GM21737 (cell line): Measurements from ENCODE around the gene HOXC5.

Experiments used
- ATAC-seq: cut with Tn5 transposase; IDR thresholded peaks from one replicate; pipeline ENCODE4 v1.9.1; 2021; ENCODE audit warnings: mild to moderate bottlenecking, moderate library complexity; ENCODE audit not compliant: unreplicated experiment

The HOXC5 gene

DNA sequence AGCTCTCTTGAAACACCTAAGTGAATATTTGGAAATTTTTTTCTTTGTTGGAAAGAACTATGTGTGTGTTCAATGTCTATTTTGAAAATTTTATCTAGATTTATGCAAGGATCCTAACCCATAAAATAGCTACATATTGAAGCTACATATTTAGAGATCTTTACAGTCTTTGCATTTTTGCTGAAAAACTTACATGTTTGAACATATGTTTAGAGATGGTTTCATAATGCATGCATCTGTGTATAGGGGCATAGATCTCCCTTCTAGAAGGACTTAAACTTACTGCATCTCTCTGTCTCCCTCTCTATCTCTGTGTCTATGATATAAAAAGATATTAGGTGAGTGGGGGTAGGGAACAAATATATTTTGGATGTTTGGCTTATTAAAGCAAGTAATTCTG is 12.6 kb downstream of the HOXC5 start:
- no peak for ATAC-seq

DNA sequence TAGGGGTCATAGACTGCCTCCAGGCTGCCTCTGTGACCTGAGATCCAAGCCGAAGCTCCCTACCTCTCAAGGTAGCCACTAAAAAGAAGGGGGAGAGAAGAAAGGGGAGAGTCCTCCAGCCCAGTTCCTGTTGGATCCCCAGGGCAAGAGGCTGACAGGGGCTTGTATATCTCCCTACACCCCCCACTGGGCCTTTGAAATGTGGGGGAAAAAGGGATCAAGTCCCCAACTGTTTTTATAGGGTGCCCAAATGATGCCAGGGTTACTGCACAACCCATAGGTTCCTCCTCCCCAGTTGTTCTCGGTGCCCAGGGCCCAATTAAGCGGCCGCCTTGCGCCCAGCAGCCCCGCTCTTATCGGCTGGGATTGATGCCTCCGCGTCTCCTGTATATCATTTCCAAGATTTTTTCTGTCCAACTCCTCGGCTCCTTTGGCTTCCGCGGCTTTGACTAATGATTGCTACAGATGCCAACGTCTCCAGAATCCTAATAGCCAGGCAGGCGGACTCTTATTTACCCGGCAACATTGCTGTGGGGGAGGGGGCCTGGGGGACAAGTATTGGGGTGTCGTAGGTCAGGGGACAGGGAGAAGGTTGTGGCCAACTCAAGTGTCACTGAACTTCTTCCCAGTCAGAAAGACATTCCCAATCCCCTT is 13.1 kb downstream of the HOXC5 start:
- no peak for ATAC-seq

DNA sequence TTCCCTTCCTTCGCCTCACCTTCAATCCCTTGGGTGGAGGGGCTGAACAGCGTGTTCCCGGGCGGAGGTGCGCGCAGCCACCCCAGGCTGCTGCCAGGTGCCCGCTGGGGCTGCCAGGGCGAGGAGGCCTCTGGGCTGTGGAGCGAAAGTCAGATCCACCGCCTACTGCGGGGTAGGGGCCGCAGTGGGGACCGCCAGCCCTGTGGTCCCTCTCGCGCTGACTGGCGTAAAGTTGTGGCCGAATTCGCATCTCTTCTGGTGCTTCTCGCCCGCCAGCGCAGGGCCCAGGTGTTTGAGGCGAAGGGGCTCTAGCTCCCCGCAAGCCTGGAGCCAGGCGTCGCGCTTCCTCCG is 13.9 kb downstream of the HOXC5 start:
- no peak for ATAC-seq

DNA sequence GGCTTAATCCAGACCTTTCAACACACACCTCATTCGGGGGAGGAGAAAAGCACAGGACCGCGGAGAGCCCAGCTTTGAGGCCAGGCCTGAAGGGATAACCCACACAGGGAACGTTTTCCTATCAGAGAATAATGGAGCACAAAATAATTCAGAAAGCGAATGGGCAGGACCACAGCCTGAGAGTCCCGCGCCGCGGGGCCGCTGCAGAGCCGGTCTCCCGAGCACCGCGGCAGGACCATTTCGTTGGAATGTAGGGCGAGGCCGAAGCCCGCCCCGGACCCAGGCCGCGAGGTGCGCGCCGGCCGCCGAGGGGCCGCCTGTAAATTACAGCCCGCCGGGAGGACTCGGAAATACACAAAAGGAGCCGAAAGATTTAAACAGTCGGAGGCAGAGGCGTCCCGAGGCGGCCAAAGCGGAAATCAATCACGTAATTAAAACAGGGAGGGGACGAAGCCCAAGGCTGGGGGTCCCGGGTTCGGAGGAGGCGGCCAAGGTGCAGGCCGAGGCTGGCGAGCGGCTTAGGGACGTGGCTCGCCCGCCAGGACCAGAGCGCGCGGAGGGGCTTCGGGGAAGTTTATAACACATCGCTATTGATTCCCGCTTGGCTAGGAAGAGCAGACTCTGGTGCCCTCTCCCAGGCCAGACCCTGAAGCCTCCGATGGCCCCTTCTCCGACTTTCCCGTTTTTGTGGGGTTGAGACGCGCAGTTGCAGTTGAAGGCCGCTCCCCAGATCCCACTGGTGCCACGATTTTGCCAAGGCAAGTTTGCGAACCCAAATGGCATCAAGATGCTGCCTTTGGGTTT is 14.5 kb downstream of the HOXC5 start:
- ATAC-seq = no peak

GRCh38 chr12:54047964-54048303 is 15.1 kb downstream of the HOXC5 start:
- ATAC-seq = no peak

DNA sequence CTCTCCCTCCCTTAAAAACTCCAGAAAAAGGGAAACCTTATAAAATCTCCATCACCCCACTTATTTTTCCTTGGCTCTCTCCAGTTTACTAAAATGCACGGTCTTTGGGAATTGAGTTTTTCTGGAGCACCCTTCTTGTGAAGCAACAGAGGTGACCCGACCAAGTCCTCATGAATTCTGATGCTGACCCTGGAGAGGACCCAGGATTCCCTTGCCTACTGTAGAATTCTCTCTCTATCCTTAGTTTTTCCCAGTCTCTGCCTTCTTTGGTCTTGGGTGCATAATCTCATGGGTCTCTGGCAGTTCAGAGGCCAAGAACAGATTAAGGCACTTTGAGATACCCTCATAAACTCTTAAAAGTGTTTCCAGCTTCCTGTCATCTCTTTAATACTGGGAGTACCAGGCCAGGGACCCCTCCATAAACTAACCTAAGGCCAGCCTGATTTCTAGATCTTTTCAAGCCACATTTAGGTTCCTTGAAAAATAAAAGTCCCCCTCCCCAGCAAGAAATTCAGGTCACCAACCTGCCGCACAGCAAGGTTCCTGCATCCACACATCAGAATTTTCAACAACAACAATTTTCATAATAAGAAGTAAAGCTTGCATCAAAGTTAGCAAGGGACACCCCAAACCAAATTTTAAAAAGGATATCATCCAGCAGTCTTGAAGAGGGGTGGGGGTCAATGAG is 15.7 kb downstream of the HOXC5 start:
- ATAC-seq = no peak

DNA sequence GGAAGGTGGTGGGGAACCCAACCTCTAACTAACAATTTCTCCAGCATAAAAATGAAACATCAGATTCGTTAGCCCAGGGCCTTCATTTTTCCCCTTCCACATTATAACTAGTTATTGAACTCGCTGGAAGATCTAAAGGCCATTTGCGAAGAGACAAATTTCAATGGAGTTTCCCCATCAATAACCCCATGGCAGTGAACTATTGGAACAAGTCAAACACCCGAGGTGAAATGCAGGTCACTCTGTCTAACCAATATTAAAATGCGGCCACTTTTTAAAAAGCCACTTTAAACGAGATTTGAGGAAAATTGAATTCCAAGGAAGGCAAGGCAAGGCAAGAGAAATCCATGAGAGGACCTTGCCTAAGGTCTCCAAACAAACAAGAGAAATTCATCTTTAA is 16.3 kb downstream of the HOXC5 start:
- no peak for ATAC-seq

GRCh38 chr12:54050482-54050810 is 17.6 kb downstream of the HOXC5 start:
- ATAC-seq = no peak

DNA sequence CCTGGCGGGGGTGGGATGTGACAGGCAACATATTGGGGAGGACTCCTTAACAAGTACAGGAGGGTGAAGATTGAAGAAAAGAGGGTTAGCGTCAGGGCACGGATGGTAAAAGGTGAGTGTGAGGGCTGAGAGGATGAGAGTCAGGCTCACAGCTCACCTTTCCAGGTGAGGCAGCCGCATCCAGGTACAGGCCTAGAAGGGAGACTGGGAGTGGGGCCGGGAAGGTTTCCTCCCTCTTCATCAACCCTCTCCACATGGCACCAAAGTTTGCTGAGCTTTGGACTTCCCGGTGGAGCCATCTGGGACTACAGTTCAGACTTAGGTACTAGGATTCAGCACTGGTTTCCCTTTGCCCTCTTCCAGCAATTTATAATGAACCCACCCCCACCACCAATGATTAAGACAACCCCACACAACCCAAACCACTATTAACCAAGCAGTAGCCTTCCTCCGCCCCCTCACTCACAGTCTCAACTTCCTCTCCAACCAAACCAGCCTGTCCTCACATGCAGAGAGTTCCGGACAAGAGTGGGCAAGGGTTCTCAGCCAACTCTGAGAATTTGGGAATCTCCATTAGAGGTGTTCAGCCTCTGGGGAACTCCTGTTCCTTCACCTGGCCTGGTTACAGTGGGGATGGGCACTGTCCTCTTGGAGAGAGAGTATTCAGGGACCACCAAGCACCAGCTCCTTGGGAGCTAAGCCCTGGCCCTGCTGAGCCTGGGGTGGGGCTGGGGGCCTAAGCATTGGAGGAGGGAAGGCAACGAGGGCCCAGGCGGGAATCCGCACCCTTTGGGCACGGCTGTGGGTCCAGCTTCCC is 18.4 kb downstream of the HOXC5 start:
- ATAC-seq = no peak

DNA sequence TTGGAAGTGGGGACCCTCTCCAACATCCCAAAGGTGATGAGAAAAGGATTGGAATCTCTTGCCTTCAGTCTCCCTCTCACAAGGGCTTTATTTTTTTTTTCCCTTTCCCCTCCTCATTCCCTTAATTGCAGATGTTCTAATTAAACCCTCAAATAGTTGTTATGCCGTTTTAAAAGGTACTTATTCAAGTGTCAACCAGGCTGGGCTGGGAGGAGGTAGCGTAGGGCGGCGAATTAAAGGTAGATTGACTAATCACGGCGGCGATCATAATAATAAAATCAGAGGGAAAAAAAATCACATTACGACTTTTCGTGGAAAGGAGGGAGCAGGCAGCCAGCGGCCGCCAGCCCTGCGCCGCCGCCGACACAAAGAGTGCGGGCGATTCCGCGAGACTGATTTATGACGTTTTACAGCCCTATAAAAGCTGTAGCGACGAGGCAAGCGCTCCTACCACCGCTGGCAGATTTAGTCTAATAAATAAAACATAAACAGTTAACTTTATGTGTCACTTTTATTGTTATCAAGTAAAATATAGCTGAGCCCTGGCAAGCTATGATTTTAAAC is 19.1 kb downstream of the HOXC5 start:
- ATAC-seq = no peak

GRCh38 chr12:54052438-54053002 is 19.7 kb downstream of the HOXC5 start:
- ATAC-seq = no peak

GRCh38 chr12:54053003-54053750 is 20.3 kb downstream of the HOXC5 start:
- ATAC-seq = no peak

GRCh38 chr12:54053751-54054741 is 21.2 kb downstream of the HOXC5 start, which contains the start of gene HOXC4:
TSS of gene HOXC4 (plus strand) at chr12:54053835. CDS start at chr12:54053923, 88 bp downstream.
- no peak for ATAC-seq

DNA sequence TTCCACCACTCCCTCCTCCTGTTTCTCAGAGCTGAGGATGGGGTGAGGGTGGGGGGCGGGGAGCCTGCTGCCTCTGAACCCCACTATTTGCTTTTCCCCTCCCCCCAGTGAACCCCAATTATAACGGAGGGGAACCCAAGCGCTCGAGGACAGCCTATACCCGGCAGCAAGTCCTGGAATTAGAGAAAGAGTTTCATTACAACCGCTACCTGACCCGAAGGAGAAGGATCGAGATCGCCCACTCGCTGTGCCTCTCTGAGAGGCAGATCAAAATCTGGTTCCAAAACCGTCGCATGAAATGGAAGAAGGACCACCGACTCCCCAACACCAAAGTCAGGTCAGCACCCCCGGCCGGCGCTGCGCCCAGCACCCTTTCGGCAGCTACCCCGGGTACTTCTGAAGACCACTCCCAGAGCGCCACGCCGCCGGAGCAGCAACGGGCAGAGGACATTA is 21.9 kb downstream of the HOXC5 start:
- ATAC-seq = no peak

DNA sequence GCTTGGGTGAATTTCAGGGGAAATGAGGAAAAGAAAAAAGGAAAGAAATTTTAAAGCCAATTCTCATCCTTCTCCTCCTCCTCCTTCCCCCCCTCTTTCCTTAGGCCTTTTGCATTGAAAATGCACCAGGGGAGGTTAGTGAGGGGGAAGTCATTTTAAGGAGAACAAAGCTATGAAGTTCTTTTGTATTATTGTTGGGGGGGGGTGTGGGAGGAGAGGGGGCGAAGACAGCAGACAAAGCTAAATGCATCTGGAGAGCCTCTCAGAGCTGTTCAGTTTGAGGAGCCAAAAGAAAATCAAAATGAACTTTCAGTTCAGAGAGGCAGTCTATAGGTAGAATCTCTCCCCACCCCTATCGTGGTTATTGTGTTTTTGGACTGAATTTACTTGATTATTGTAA is 22.7 kb downstream of the HOXC5 start:
- no peak for ATAC-seq

- no peak for ATAC-seq
These were observed 23.3 kb downstream of the HOXC5 start for GRCh38 chr12:54056110-54056509.

- ATAC-seq = no peak
These were observed 25.4 kb downstream of the HOXC5 start for GRCh38 chr12:54058128-54058768.

DNA sequence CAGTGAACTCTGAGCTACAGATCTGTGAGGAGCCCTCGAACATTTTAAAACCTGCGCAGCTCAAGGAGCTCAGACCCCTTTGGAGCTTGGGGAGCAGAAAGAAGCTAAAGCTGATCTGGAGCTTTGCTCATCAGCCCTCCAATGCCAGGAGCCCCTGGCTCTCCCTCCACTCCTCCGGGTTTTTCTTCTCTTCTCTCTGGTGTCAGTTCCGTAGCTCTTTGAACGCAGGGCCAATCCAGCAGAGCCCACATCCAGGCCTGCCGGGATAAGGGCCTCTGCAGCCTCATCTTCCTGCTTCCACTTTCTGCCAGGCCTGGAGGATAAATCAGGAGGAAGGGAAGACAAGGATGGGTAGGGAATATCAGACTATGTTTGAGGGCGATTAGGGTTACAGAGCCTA is 26.8 kb downstream of the HOXC5 start:
- ATAC-seq = no peak
